Spleen (tissue), 11 donors: ENCODE data around the gene TMEM222. TPM values are rescaled to one million over a fixed set of nuclear protein-coding genes. Genes with fewer than 3 reads are reported as not detected.

Experiments
- DNase-seq: peaks from one replicate; pipeline ENCODE4 v3.0.0-alpha.2; 2020
- H3K27ac ChIP-seq, 8 donors: fragments of 200-600 bp; sonication (generic) in 7 of 8; 1 replicate in 4 of 8; 2 replicates in 4 of 8; pipeline versions ENCODE4 v1.5.0 to v1.8.0; 2016 to 2021; ENCODE audit warnings: inconsistent platforms in 4 of 8, mild to moderate bottlenecking in 4 of 8, moderate library complexity in 1 of 8
- H3K27me3 ChIP-seq, 7 donors: fragments of 200-600 bp; sonication (generic) in 6 of 7; replicated peaks in 1 of 7; 1 replicate in 4 of 7; 2 replicates in 3 of 7; pipeline versions ENCODE4 v1.5.0 to v1.8.0; 2016 to 2021; ENCODE audit warnings: inconsistent platforms in 3 of 7, mild to moderate bottlenecking in 1 of 7
- H3K36me3 ChIP-seq, 6 donors: fragments of 200-600 bp; sonication (generic) in 5 of 6; 1 replicate in 4 of 6; 2 replicates in 2 of 6; pipeline versions ENCODE4 v1.5.0 to v1.8.0; 2016 to 2021; ENCODE audit warnings: inconsistent platforms in 2 of 6
- H3K4me1 ChIP-seq, 6 donors: fragments of 200-600 bp; sonication (generic) in 5 of 6; 1 replicate in 3 of 6; 2 replicates in 3 of 6; pipeline versions ENCODE4 v1.5.0 to v1.8.0; 2016 to 2021; ENCODE audit warnings: inconsistent platforms in 3 of 6
- H3K4me3 ChIP-seq, 8 donors: fragments of 200-600 bp; sonication (generic) in 7 of 8; 1 replicate in 4 of 8; 2 replicates in 4 of 8; pipeline versions ENCODE4 v1.5.0 to v1.8.0; 2016 to 2021; ENCODE audit warnings: inconsistent platforms in 4 of 8, mild to moderate bottlenecking in 4 of 8, moderate library complexity in 2 of 8
- H3K9me3 ChIP-seq, 8 donors: fragments of 200-600 bp; sonication (generic) in 7 of 8; 1 replicate in 4 of 8; 2 replicates in 4 of 8; pipeline versions ENCODE4 v1.5.0 to v1.8.0; 2016 to 2021; ENCODE audit warnings: inconsistent platforms in 4 of 8
- CTCF ChIP-seq, 11 experiments: fragments of 200-600 bp in 7 of 11; fragments of 450-650 bp in 4 of 11; sonication (generic) in 4 of 11; IDR thresholded peaks in 8 of 11; conservative IDR thresholded peaks in 3 of 11; 1 replicate in 7 of 11; 2 replicates in 4 of 11; pipeline versions ENCODE4 v1.4.0 to v1.8.0; 2016 to 2021; ENCODE audit warnings: antibody characterized with exemption in 11 of 11, inconsistent platforms in 4 of 11, mild to moderate bottlenecking in 1 of 11
- POLR2A ChIP-seq, 3 donors: fragments of 450-650 bp; IDR thresholded peaks; one replicate each; pipeline ENCODE4 v1.5.1; 2017; ENCODE audit warnings: antibody characterized with exemption in 3 of 3, mild to moderate bottlenecking in 1 of 3
- POLR2AphosphoS5 ChIP-seq, 3 donors: sonication (generic); formaldehyde crosslinking; IDR thresholded peaks; one replicate each; pipeline ENCODE4 v1.5.1; 2017; ENCODE audit warnings: antibody characterized with exemption in 3 of 3
- WGBS, 5 donors: extraction: QIAGEN DNeasy Blood & Tissue Kit in 3 of 5; methylation state at CpG; one replicate each; pipeline versions ENCODE4 v1.1.5 to v1.1.7; 2013 to 2018; 5-methylcytosine and 5-hydroxymethylcytosine counted together
- intact Hi-C: fragments of 100-400 bp; cut with DNase I; formaldehyde crosslinking; loops from one replicate; pipeline ENCODE4 v1.15.0; 2023; ENCODE audit warnings: low total_unique reads
- polyA plus RNA-seq, 3 donors: library from polyadenylated mRNA; stranded (reverse); fragments of 200-250 nt; gene quantifications; one replicate each; pipeline ENCODE4 v1.2.1, GENCODE V29; 2013
- total RNA-seq, 7 donors: library from RNA; depleted of rRNA in 3 of 7; stranded (reverse); fragments of >200 nt in 3 of 7; fragmentation: NEBNext Ultra II Directional in 4 of 7; extraction: Animal tissue kit (Norgen Biotek cat#: 25700) in 4 of 7; gene quantifications; one replicate each; pipeline versions ENCODE4 v1.1.0 to v1.2.1, GENCODE V29; 2016 to 2021
- donor health status: healthy with polysubstance abuse.
- donor health status: DM: no; HTN: no; CAD: no; lungs with moderate emphysema.
- donor health status: DM: no; HTN: no; CAD: no.
- donor health status: Bipolar disorder and iron deficiency.
- donor health status: healthy.
- donor health status: DM: no; HTN: no; CAD: no.
- donor health status: DM: yes; HTN: yes; CAD: no.

The TMEM222 gene
- total and polyA plus RNA-seq, 10 donors, result 25.4 to 38.9 (median 31.8) TPM

- H3K36me3 ChIP-seq, result peaks cover 0 to 92% (median 23%) of the 10 kb centered on the region in 6 donors
- peak in 1 of 3 donors; percentile 57 for TF ChIP-seq POLR2AphosphoS5 (IDR thresholded peaks at IDR 0.05)
- no peak for TF ChIP-seq CTCF (IDR thresholded peaks at IDR 0.05 in 8 of 11, conservative IDR thresholded peaks at IDR 0.05 in 3 of 11)
- peaks cover 0 to 4% (median 0%) of the 10 kb centered on the region in 7 donors for H3K27me3 ChIP-seq
- whole genome bisulfite sequencing, 5 donors, result 20 to 55% (median 29%) methylated on average over 62 to 71 of the region's 71 CpGs
- intact Hi-C loops, result no loop called here
- peak; percentile 92 for DNase-seq
- peak overlapping the region in 3 of 8 donors; percentile 49 to 58 (median 53) for H3K27ac ChIP-seq
- H3K4me1 ChIP-seq, result peaks cover 31 to 71% (median 49%) of the 10 kb centered on the region in 6 donors
- H3K4me3 ChIP-seq, result peak overlapping the region; percentile 23 to 70 (median 42)
- H3K9me3 ChIP-seq, result no peaks in the 10 kb centered on the region
These were observed 38.4 kb downstream of the TMEM222 start for GRCh38 chr1:27360159-27361043.

GRCh38 chr1:27361044-27361402 lies 39.1 kb downstream of the TMEM222 start:
- Histone ChIP-seq H3K27me3 (peaks cover 0 to 4% (median 0%) of the 10 kb centered on the region in 7 donors), H3K9me3 (no peaks in the 10 kb centered on the region), H3K27ac (peak overlapping the region in 1 of 8 donors; percentile 58), H3K36me3 (peaks cover 0 to 86% (median 19%) of the 10 kb centered on the region in 6 donors), H3K4me3 (peak overlapping the region in 4 of 8 donors; percentile 37 to 70 (median 49)), H3K4me1 (peaks cover 31 to 71% (median 51%) of the 10 kb centered on the region in 6 donors)
- TF ChIP-seq CTCF (IDR thresholded peaks at IDR 0.05 in 8 of 11, conservative IDR thresholded peaks at IDR 0.05 in 3 of 11), result no peak
- no peak for TF ChIP-seq POLR2AphosphoS5 (IDR thresholded peaks at IDR 0.05)
- no peak for TF ChIP-seq POLR2A (IDR thresholded peaks at IDR 0.05)
- no peak for DNase-seq
- 65 to 86% (median 75%) methylated on average over 15 to 21 of the region's 21 CpGs for WGBS, 5 donors
- intact Hi-C loops, result no loop called here

- 81 to 96% (median 90%) methylated on average over 7 to 8 of the region's 8 CpGs for WGBS, 5 donors
- intact Hi-C loops, result no loop called here
- Histone ChIP-seq H3K27me3 (peaks cover 0 to 4% (median 0%) of the 10 kb centered on the region in 7 donors), H3K9me3 (no peaks in the 10 kb centered on the region), H3K4me1 (peaks cover 29 to 69% (median 51%) of the 10 kb centered on the region in 6 donors), H3K36me3 (peaks cover 0 to 80% (median 14%) of the 10 kb centered on the region in 6 donors), H3K4me3 (no peak overlapping the region), H3K27ac (no peak overlapping the region)
- no peak for TF ChIP-seq CTCF (IDR thresholded peaks at IDR 0.05 in 8 of 11, conservative IDR thresholded peaks at IDR 0.05 in 3 of 11)
- no peak for TF ChIP-seq POLR2AphosphoS5 (IDR thresholded peaks at IDR 0.05)
- TF ChIP-seq POLR2A (IDR thresholded peaks at IDR 0.05), result no peak
- DNase-seq, result no peak
These were observed 39.6 kb downstream of the TMEM222 start for GRCh38 chr1:27361553-27361952.
